ENCODE results near the gene KIF25.

DNA sequence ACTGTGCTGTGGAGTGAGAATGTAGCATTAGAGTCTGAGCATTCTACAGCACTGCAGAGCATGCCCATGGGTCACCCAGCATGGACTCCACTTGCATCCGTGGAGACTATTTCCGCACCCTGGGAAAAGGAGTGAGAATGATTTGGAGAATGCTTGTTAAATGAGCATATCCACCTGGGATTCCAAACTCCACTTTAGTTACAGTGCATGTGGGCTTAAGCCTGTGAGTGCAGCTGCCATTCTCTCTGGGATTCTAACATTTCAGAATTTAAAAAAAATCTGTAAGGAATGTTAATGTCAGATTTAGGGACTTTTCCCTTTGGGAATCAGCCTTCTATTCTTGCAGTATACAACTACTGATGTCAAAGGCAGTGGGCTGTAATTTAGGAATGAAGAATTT is 33.4 kb downstream of the KIF25 start:
- TF ChIP-seq TCF12 (IDR thresholded peaks at IDR 0.05; ENCODE audit: low read depth) (no peak), CREB1 (IDR thresholded peaks at IDR 0.05; ENCODE audit: low read depth) (no peak), ZBTB7A (IDR thresholded peaks at IDR 0.05; ENCODE audit: low read depth) (no peak), REST (IDR thresholded peaks at IDR 0.05; ENCODE audit: low read depth) (no peak)

Measured in Ishikawa (cell line).